ENCODE data around the gene CALML6. TPM values are rescaled to one million over a fixed set of nuclear protein-coding genes. Genes with fewer than 3 reads are reported as not detected.

CALML6 gene
- total RNA-seq, 1 experiment from 2014 or later = 1.4 TPM

- no peak overlapping the region for H3K27ac Mint-ChIP-seq (ENCODE audit: unreplicated experiment)
- Histone ChIP-seq H3K4me1 (peaks cover 9% of the 10 kb centered on the region; the same call in 1 of the 2 replicates), H3K36me3 (ENCODE audit: control insufficient read depth, insufficient read depth, low read length) (no peaks in the 10 kb centered on the region), H3K4me3 (ENCODE audit: low read depth, low read length) (no peak overlapping the region), H3K9me3 (no peaks in the 10 kb centered on the region), H3K27me3 (replicated peaks; ENCODE audit: control insufficient read depth, insufficient read depth, low read length) (no peaks in the 10 kb centered on the region)
- BruUV-seq (replicated peaks) = no TSS peak
- H3K9me3 Mint-ChIP-seq (ENCODE audit: unreplicated experiment) = no peaks in the 10 kb centered on the region
- ChIA-PET CTCF (no interaction called here), POLR2A (no interaction called here)
- intact Hi-C loops (cut with micrococcal nuclease; ENCODE audit: unreplicated experiment) = no loop called here
- no peaks in the 10 kb centered on the region for H3K4me1 Mint-ChIP-seq (ENCODE audit: low read depth, unreplicated experiment)
- no peak overlapping the region for H3K4me3 Mint-ChIP-seq (ENCODE audit: unreplicated experiment)
- TF ChIP-seq, protein P1, sequence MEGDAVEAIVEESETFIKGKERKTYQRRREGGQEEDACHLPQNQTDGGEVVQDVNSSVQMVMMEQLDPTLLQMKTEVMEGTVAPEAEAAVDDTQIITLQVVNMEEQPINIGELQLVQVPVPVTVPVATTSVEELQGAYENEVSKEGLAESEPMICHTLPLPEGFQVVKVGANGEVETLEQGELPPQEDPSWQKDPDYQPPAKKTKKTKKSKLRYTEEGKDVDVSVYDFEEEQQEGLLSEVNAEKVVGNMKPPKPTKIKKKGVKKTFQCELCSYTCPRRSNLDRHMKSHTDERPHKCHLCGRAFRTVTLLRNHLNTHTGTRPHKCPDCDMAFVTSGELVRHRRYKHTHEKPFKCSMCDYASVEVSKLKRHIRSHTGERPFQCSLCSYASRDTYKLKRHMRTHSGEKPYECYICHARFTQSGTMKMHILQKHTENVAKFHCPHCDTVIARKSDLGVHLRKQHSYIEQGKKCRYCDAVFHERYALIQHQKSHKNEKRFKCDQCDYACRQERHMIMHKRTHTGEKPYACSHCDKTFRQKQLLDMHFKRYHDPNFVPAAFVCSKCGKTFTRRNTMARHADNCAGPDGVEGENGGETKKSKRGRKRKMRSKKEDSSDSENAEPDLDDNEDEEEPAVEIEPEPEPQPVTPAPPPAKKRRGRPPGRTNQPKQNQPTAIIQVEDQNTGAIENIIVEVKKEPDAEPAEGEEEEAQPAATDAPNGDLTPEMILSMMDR (IDR thresholded peaks at IDR 0.05; ENCODE audit: insufficient read depth in 1 of 2, low read depth in 1 of 2, low read length in 1 of 2, severe bottlenecking in 1 of 2, unreplicated experiment in 1 of 2) = no peak
- no peak for DNase-seq
- peaks cover 5% of the 10 kb centered on the region for H3K36me3 Mint-ChIP-seq (ENCODE audit: insufficient read depth, unreplicated experiment)
- no peaks in the 10 kb centered on the region for H3K27me3 Mint-ChIP-seq (ENCODE audit: insufficient read depth, unreplicated experiment)
Measured at GRCh38 chr1:1915911-1916840, 1.1 kb downstream of the CALML6 start.

DNA sequence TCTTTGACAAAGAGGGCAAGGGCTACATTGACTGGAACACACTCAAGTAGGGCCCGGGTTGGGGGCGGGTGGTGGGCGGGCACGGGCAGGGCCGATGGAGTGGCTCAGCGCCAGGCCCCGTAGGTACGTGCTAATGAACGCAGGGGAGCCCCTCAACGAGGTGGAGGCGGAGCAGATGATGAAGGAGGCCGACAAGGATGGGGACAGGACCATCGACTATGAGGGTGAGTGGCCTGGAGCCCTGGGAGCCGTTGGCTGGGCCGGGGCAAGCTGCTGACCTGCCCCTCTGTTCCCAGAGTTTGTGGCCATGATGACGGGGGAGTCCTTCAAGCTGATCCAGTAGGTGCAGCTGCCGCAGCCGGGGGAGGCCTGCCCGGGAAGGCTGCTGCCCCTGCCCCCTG is 1.8 kb downstream of the CALML6 start:
- peaks cover 9% of the 10 kb centered on the region; the same call in 1 of the 2 replicates for H3K4me1 ChIP-seq
- H3K4me3 Mint-ChIP-seq (ENCODE audit: unreplicated experiment) = no peak overlapping the region
- H3K27me3 Mint-ChIP-seq (ENCODE audit: insufficient read depth, unreplicated experiment) = no peaks in the 10 kb centered on the region
- no peaks in the 10 kb centered on the region for H3K27me3 ChIP-seq (replicated peaks; ENCODE audit: control insufficient read depth, insufficient read depth, low read length)
- no peaks in the 10 kb centered on the region for H3K9me3 ChIP-seq
- no TSS peak for BruUV-seq (replicated peaks)
- H3K36me3 ChIP-seq (ENCODE audit: control insufficient read depth, insufficient read depth, low read length) = no peaks in the 10 kb centered on the region
- no peak overlapping the region for H3K27ac Mint-ChIP-seq (ENCODE audit: unreplicated experiment)
- TF ChIP-seq, protein P1 (IDR thresholded peaks at IDR 0.05; ENCODE audit: insufficient read depth in 1 of 2, low read depth in 1 of 2, low read length in 1 of 2, severe bottlenecking in 1 of 2, unreplicated experiment in 1 of 2) = no peak
- H3K4me1 Mint-ChIP-seq (ENCODE audit: low read depth, unreplicated experiment) = no peaks in the 10 kb centered on the region
- H3K9me3 Mint-ChIP-seq (ENCODE audit: unreplicated experiment) = no peaks in the 10 kb centered on the region
- H3K4me3 ChIP-seq (ENCODE audit: low read depth, low read length) = no peak overlapping the region
- H3K36me3 Mint-ChIP-seq (ENCODE audit: insufficient read depth, unreplicated experiment) = peaks cover 5% of the 10 kb centered on the region
- ChIA-PET POLR2A (no interaction called here), CTCF (no interaction called here)
- no peak for DNase-seq
- intact Hi-C loops (cut with micrococcal nuclease; ENCODE audit: unreplicated experiment) = no loop called here

- Mint-ChIP-seq H3K4me1 (ENCODE audit: low read depth, unreplicated experiment) (no peaks in the 10 kb centered on the region), H3K27me3 (ENCODE audit: insufficient read depth, unreplicated experiment) (no peaks in the 10 kb centered on the region), H3K27ac (ENCODE audit: unreplicated experiment) (no peak overlapping the region), H3K9me3 (ENCODE audit: unreplicated experiment) (no peaks in the 10 kb centered on the region), H3K4me3 (ENCODE audit: unreplicated experiment) (peak overlapping the region; percentile 58), H3K36me3 (ENCODE audit: insufficient read depth, unreplicated experiment) (peaks cover 5% of the 10 kb centered on the region)
- intact Hi-C loops (cut with micrococcal nuclease; ENCODE audit: unreplicated experiment) = no loop called here
- no peak for DNase-seq
- ChIA-PET CTCF (no interaction called here), POLR2A (no interaction called here)
- no peaks in the 10 kb centered on the region for H3K36me3 ChIP-seq (ENCODE audit: control insufficient read depth, insufficient read depth, low read length)
- BruUV-seq (replicated peaks) = no TSS peak
- peaks cover 9% of the 10 kb centered on the region; the same call in 1 of the 2 replicates for H3K4me1 ChIP-seq
- H3K9me3 ChIP-seq = no peaks in the 10 kb centered on the region
- H3K4me3 ChIP-seq (ENCODE audit: low read depth, low read length) = no peak overlapping the region
- TF ChIP-seq, protein P1 (IDR thresholded peaks at IDR 0.05; ENCODE audit: insufficient read depth in 1 of 2, low read depth in 1 of 2, low read length in 1 of 2, severe bottlenecking in 1 of 2, unreplicated experiment in 1 of 2) = no peak
- no peaks in the 10 kb centered on the region for H3K27me3 ChIP-seq (replicated peaks; ENCODE audit: control insufficient read depth, insufficient read depth, low read length)
Measured at GRCh38 chr1:1917304-1917976, 2.4 kb downstream of the CALML6 start.
